ENCODE data around the gene VAV2. TPM values are rescaled to one million over a fixed set of nuclear protein-coding genes. Genes with fewer than 3 reads are reported as not detected.

The VAV2 gene
- total RNA-seq, 1 donor from 2014 or later, result 80.6 TPM

DNA sequence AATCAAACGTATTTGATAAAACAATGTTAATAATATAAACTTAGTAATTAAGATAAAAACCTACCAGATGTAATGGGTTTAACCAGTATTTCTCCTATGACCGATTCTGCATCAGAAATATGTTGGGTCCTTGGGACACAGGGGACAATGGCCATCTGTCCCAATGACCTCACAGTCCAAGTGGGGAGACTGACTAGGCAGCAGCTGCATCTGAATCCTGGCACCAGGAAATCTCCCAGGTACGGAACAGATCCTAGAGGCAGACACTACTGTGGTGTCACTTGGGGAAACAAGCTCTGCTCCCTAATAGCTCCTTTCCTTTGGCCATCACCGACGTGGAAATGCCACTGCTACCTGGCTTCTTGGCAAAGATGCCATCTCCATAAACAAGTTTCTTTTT is 172.2 kb downstream of the VAV2 start:
- Mint-ChIP-seq H3K27me3 (no peaks in the 10 kb centered on the region), H3K27ac (no peak overlapping the region), H3K36me3 (ENCODE audit: insufficient read depth) (peaks cover 19% of the 10 kb centered on the region), H3K4me3 (ENCODE audit: low read depth) (no peak overlapping the region), H3K4me1 (ENCODE audit: low read depth) (no peaks in the 10 kb centered on the region), H3K9me3 (ENCODE audit: low read depth) (no peaks in the 10 kb centered on the region)
- DNase-seq (ENCODE audit: low spot score, unreplicated experiment), result no peak
- TF ChIP-seq CTCF (IDR thresholded peaks at IDR 0.05; ENCODE audit: unreplicated experiment), result no peak

- H3K27me3 Mint-ChIP-seq, result no peaks in the 10 kb centered on the region
- no peak overlapping the region for H3K27ac Mint-ChIP-seq
- peaks cover 20% of the 10 kb centered on the region for H3K36me3 Mint-ChIP-seq (ENCODE audit: insufficient read depth)
- no peak for TF ChIP-seq CTCF (IDR thresholded peaks at IDR 0.05; ENCODE audit: unreplicated experiment)
- no peaks in the 10 kb centered on the region for H3K4me1 Mint-ChIP-seq (ENCODE audit: low read depth)
- DNase-seq (ENCODE audit: low spot score, unreplicated experiment), result no peak
- H3K4me3 Mint-ChIP-seq (ENCODE audit: low read depth), result no peak overlapping the region
- no peaks in the 10 kb centered on the region for H3K9me3 Mint-ChIP-seq (ENCODE audit: low read depth)
These were observed 173.7 kb downstream of the VAV2 start for GRCh38 chr9:133818444-133818843.

GRCh38 chr9:133815781-133816180 is 176.3 kb downstream of the VAV2 start:
- DNase-seq (ENCODE audit: low spot score, unreplicated experiment), result no peak
- no peak overlapping the region for H3K4me3 Mint-ChIP-seq (ENCODE audit: low read depth)
- no peaks in the 10 kb centered on the region for H3K9me3 Mint-ChIP-seq (ENCODE audit: low read depth)
- TF ChIP-seq CTCF (IDR thresholded peaks at IDR 0.05; ENCODE audit: unreplicated experiment), result no peak
- no peaks in the 10 kb centered on the region for H3K4me1 Mint-ChIP-seq (ENCODE audit: low read depth)
- no peak overlapping the region for H3K27ac Mint-ChIP-seq
- H3K36me3 Mint-ChIP-seq (ENCODE audit: insufficient read depth), result peaks cover 17% of the 10 kb centered on the region
- no peaks in the 10 kb centered on the region for H3K27me3 Mint-ChIP-seq

DNA sequence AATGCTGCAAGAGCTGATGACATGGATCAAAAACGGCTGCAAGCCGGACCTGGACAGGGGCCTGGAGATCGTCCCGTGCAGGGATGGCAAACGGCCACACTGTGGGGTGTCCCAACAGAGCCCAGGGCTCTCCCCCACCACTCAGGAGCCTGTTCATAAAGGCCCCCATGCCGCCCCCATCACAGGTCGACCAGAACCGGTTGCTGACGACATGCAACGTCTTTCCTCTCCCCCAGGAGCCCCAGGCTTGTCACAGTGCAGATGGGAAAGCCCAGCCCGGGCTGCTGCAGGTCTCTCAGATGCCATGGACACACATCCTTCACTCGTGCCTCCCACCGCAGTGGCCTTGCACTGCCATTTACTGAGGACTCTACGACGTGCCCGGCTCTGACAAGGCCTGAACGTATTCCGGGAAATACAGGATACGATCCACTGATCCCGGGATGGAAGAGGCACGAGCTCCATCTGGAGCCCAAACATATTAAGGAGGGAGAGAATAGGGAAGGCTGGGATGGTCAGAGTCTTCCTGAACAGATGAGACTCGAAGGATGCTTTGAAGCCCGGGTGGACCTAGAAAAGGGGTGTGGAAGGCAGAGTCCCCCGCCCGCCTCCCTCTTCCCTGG is 177.4 kb downstream of the VAV2 start:
- no peaks in the 10 kb centered on the region for H3K27me3 Mint-ChIP-seq
- H3K4me1 Mint-ChIP-seq (ENCODE audit: low read depth), result no peaks in the 10 kb centered on the region
- TF ChIP-seq CTCF (IDR thresholded peaks at IDR 0.05; ENCODE audit: unreplicated experiment), result no peak
- H3K36me3 Mint-ChIP-seq (ENCODE audit: insufficient read depth), result peaks cover 16% of the 10 kb centered on the region
- no peak overlapping the region for H3K27ac Mint-ChIP-seq
- DNase-seq (ENCODE audit: low spot score, unreplicated experiment), result no peak
- no peak overlapping the region for H3K4me3 Mint-ChIP-seq (ENCODE audit: low read depth)
- no peaks in the 10 kb centered on the region for H3K9me3 Mint-ChIP-seq (ENCODE audit: low read depth)

DNA sequence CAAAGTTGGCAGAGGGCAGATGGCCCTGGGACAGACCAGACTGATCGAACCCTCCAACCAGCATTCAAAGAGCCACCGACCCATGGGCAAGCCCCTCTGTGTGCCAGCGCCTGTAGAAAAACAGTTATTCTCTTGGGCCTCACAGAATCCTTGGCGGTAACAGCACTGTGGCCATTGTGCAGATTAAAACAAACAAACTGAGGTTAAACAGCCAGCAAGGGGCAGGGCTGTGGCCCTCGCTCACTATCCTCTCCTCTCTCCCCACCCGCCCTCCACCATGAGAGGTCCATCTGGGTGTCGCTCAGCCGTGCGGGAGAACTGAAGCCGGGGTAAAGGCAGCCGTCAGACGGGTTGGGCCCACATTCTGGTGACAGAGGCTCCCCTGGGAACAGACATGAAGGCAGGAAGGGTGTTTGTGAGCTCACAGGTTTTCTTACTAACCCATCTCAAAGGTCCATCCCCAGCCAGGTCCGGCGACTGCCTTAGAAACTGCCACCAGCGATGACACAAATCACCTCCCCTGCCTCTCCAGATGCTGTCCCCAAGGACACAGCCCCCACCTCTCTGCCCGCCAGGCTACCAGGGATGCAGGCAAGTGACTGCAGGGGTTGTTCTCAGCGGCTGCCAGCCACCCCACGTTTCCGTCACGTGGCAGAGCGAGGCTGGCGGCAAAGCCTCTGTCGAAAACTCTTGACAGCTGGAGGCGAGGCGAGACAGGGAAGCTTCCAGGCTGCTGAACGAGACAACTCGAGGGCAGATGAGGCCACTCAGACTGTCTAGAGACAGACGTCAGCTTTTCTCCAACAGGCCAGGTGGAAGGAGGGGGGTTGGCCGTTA is 178.2 kb downstream of the VAV2 start:
- H3K27ac Mint-ChIP-seq, result peak overlapping the region; percentile 45
- DNase-seq (ENCODE audit: low spot score, unreplicated experiment), result no peak
- no peaks in the 10 kb centered on the region for H3K4me1 Mint-ChIP-seq (ENCODE audit: low read depth)
- no peak for TF ChIP-seq CTCF (IDR thresholded peaks at IDR 0.05; ENCODE audit: unreplicated experiment)
- no peaks in the 10 kb centered on the region for H3K27me3 Mint-ChIP-seq
- H3K36me3 Mint-ChIP-seq (ENCODE audit: insufficient read depth), result peaks cover 13% of the 10 kb centered on the region
- no peak overlapping the region for H3K4me3 Mint-ChIP-seq (ENCODE audit: low read depth)
- H3K9me3 Mint-ChIP-seq (ENCODE audit: low read depth), result no peaks in the 10 kb centered on the region

All from progenitor cell of endocrine pancreas (in vitro differentiated cells).